ENCODE results near the gene DDIT3.

DNA sequence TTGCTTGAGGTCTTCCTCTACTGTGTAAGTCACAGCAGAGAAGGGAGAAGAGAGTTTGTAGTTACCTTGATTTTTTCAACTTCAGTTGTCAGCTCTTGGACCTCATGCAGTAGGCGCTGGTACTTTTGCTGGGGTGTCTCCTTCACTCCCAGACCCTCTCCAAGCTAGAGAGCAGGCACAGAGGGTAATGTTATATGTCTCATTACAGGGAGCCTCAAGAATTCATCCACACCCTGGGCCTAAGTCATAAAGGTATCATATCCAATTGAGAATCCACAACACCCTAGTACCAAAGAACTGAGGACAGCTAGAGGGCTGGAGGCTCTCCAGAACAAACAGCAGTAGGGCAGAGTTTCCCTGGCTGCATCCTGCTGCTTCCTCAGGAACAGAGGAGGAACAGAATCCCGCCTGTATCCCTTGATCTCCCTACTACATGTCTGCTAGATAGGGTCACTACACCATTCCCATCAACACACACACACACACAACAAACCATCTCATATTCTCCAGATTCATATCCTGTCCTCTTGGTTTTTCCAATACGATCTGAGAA, 14.8 kb upstream of the DDIT3 start:
- no peak for TF ChIP-seq POLR2A (IDR thresholded peaks at IDR 0.05)
- TF ChIP-seq, protein P1, sequence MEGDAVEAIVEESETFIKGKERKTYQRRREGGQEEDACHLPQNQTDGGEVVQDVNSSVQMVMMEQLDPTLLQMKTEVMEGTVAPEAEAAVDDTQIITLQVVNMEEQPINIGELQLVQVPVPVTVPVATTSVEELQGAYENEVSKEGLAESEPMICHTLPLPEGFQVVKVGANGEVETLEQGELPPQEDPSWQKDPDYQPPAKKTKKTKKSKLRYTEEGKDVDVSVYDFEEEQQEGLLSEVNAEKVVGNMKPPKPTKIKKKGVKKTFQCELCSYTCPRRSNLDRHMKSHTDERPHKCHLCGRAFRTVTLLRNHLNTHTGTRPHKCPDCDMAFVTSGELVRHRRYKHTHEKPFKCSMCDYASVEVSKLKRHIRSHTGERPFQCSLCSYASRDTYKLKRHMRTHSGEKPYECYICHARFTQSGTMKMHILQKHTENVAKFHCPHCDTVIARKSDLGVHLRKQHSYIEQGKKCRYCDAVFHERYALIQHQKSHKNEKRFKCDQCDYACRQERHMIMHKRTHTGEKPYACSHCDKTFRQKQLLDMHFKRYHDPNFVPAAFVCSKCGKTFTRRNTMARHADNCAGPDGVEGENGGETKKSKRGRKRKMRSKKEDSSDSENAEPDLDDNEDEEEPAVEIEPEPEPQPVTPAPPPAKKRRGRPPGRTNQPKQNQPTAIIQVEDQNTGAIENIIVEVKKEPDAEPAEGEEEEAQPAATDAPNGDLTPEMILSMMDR (IDR thresholded peaks at IDR 0.05): no peak

Data from heart left ventricle (tissue), 13 donors.